Measurements from ENCODE around the gene SELENOH.

Gene SELENOH

GRCh38 chr11:57728829-57729228, 12.5 kb upstream of the SELENOH start:
- H3K36me3 Mint-ChIP-seq (ENCODE audit: low read depth): peaks cover 27% of the 10 kb centered on the region
- H3K4me1 Mint-ChIP-seq (ENCODE audit: low read depth): peaks cover 20% of the 10 kb centered on the region
- H3K9me3 Mint-ChIP-seq: no peaks in the 10 kb centered on the region
- H3K27ac Mint-ChIP-seq: peak overlapping the region; percentile 41
- no peaks in the 10 kb centered on the region for H3K27me3 Mint-ChIP-seq
- no peak overlapping the region for H3K4me3 Mint-ChIP-seq

- Mint-ChIP-seq H3K27ac (no peak overlapping the region), H3K9me3 (no peaks in the 10 kb centered on the region), H3K4me3 (no peak overlapping the region), H3K27me3 (no peaks in the 10 kb centered on the region), H3K36me3 (ENCODE audit: low read depth) (peaks cover 27% of the 10 kb centered on the region), H3K4me1 (ENCODE audit: low read depth) (peaks cover 20% of the 10 kb centered on the region)
Measured at GRCh38 chr11:57729479-57729878, 11.8 kb upstream of the SELENOH start.

- Mint-ChIP-seq H3K27me3 (no peaks in the 10 kb centered on the region), H3K4me3 (no peak overlapping the region), H3K9me3 (no peaks in the 10 kb centered on the region), H3K27ac (no peak overlapping the region), H3K4me1 (ENCODE audit: low read depth) (peaks cover 18% of the 10 kb centered on the region), H3K36me3 (ENCODE audit: low read depth) (peaks cover 34% of the 10 kb centered on the region)
Measured at GRCh38 chr11:57732661-57733060, 8.6 kb upstream of the SELENOH start.

- Mint-ChIP-seq H3K4me1 (ENCODE audit: low read depth) (peaks cover 9% of the 10 kb centered on the region), H3K36me3 (ENCODE audit: low read depth) (peaks cover 36% of the 10 kb centered on the region), H3K9me3 (no peaks in the 10 kb centered on the region), H3K27me3 (no peaks in the 10 kb centered on the region), H3K4me3 (no peak overlapping the region), H3K27ac (peak overlapping the region; percentile 62)
Measured at GRCh38 chr11:57735619-57736298, 5.5 kb upstream of the SELENOH start.

- Mint-ChIP-seq H3K27ac (peak overlapping the region; percentile 99), H3K27me3 (no peaks in the 10 kb centered on the region), H3K4me1 (ENCODE audit: low read depth) (peaks cover 54% of the 10 kb centered on the region), H3K36me3 (ENCODE audit: low read depth) (peaks cover 58% of the 10 kb centered on the region), H3K9me3 (no peaks in the 10 kb centered on the region), H3K4me3 (peak overlapping the region; percentile 97)
Measured at GRCh38 chr11:57742087-57742452, 779 bp downstream of the SELENOH start.

- peaks cover 41% of the 10 kb centered on the region for H3K36me3 Mint-ChIP-seq (ENCODE audit: low read depth)
Measured at GRCh38 chr11:57744357-57744756, 3.1 kb downstream of the SELENOH start.

GRCh38 chr11:57745206-57745605, 3.9 kb downstream of the SELENOH start:
- no peak overlapping the region for H3K4me3 Mint-ChIP-seq
- no peaks in the 10 kb centered on the region for H3K27me3 Mint-ChIP-seq
- H3K4me1 Mint-ChIP-seq (ENCODE audit: low read depth): peaks cover 62% of the 10 kb centered on the region
- peaks cover 36% of the 10 kb centered on the region for H3K36me3 Mint-ChIP-seq (ENCODE audit: low read depth)
- no peaks in the 10 kb centered on the region for H3K9me3 Mint-ChIP-seq
- H3K27ac Mint-ChIP-seq: peak overlapping the region; percentile 46

More at GRCh38 chr11:57744357-57744756, 3.1 kb downstream of the SELENOH start:
- Mint-ChIP-seq H3K4me3 (peak overlapping the region; percentile 51), H3K27ac (peak overlapping the region; percentile 79), H3K27me3 (no peaks in the 10 kb centered on the region), H3K9me3 (no peaks in the 10 kb centered on the region), H3K4me1 (ENCODE audit: low read depth) (peaks cover 62% of the 10 kb centered on the region)

- no peaks in the 10 kb centered on the region for H3K27me3 Mint-ChIP-seq
- H3K36me3 Mint-ChIP-seq (ENCODE audit: low read depth): peaks cover 34% of the 10 kb centered on the region
- peak overlapping the region; percentile 38 for H3K27ac Mint-ChIP-seq
- H3K4me3 Mint-ChIP-seq: no peak overlapping the region
- peaks cover 56% of the 10 kb centered on the region for H3K4me1 Mint-ChIP-seq (ENCODE audit: low read depth)
- no peaks in the 10 kb centered on the region for H3K9me3 Mint-ChIP-seq
Measured at GRCh38 chr11:57746920-57747319, 5.6 kb downstream of the SELENOH start.

- H3K36me3 Mint-ChIP-seq (ENCODE audit: low read depth): no peaks in the 10 kb centered on the region
- H3K27ac Mint-ChIP-seq: peak overlapping the region; percentile 12
- H3K27me3 Mint-ChIP-seq: no peaks in the 10 kb centered on the region
- peaks cover 22% of the 10 kb centered on the region for H3K4me1 Mint-ChIP-seq (ENCODE audit: low read depth)
- no peaks in the 10 kb centered on the region for H3K9me3 Mint-ChIP-seq
- H3K4me3 Mint-ChIP-seq: no peak overlapping the region
Measured at GRCh38 chr11:57751176-57751575, 9.9 kb downstream of the SELENOH start.

GRCh38 chr11:57751676-57752253, 10.5 kb downstream of the SELENOH start, which contains the start of gene BTBD18:
TSS of gene BTBD18 (minus strand) at chr11:57751819. CDS start at chr11:57751188, 631 bp downstream.
- Mint-ChIP-seq H3K36me3 (ENCODE audit: low read depth) (no peaks in the 10 kb centered on the region), H3K9me3 (no peaks in the 10 kb centered on the region), H3K4me3 (no peak within 1 kb of the TSS), H3K27me3 (no peaks in the 10 kb centered on the region), H3K27ac (peak within 1 kb of the TSS; percentile 16), H3K4me1 (ENCODE audit: low read depth) (peaks cover 16% of the 10 kb centered on the region)

GRCh38 chr11:57752954-57753353, 11.7 kb downstream of the SELENOH start:
- H3K27ac Mint-ChIP-seq: no peak overlapping the region
- no peaks in the 10 kb centered on the region for H3K9me3 Mint-ChIP-seq
- H3K4me3 Mint-ChIP-seq: no peak overlapping the region
- no peaks in the 10 kb centered on the region for H3K27me3 Mint-ChIP-seq
- peaks cover 9% of the 10 kb centered on the region for H3K4me1 Mint-ChIP-seq (ENCODE audit: low read depth)
- H3K36me3 Mint-ChIP-seq (ENCODE audit: low read depth): no peaks in the 10 kb centered on the region

- H3K4me3 Mint-ChIP-seq: no peak overlapping the region
- H3K9me3 Mint-ChIP-seq: no peaks in the 10 kb centered on the region
- H3K36me3 Mint-ChIP-seq (ENCODE audit: low read depth): no peaks in the 10 kb centered on the region
- no peaks in the 10 kb centered on the region for H3K27me3 Mint-ChIP-seq
- no peak overlapping the region for H3K27ac Mint-ChIP-seq
- peaks cover 22% of the 10 kb centered on the region for H3K4me1 Mint-ChIP-seq (ENCODE audit: low read depth)
Measured at GRCh38 chr11:57758174-57758573, 16.9 kb downstream of the SELENOH start.

GRCh38 chr11:57761301-57762234, 20.3 kb downstream of the SELENOH start, which contains the start of gene CTNND1:
TSS of gene CTNND1 (plus strand) at chr11:57761802. CDS start at chr11:57791479, 29,677 bp downstream.
- Mint-ChIP-seq H3K27ac (peak within 1 kb of the TSS; percentile 5), H3K36me3 (ENCODE audit: low read depth) (no peaks in the 10 kb centered on the region), H3K9me3 (no peaks in the 10 kb centered on the region), H3K4me3 (peak within 1 kb of the TSS; percentile 80), H3K4me1 (ENCODE audit: low read depth) (peaks cover 37% of the 10 kb centered on the region), H3K27me3 (no peaks in the 10 kb centered on the region)

GRCh38 chr11:57762235-57762861, 21.1 kb downstream of the SELENOH start:
- H3K4me3 Mint-ChIP-seq: peak overlapping the region; percentile 80
- H3K27ac Mint-ChIP-seq: no peak overlapping the region
- no peaks in the 10 kb centered on the region for H3K9me3 Mint-ChIP-seq
- H3K27me3 Mint-ChIP-seq: no peaks in the 10 kb centered on the region
- H3K4me1 Mint-ChIP-seq (ENCODE audit: low read depth): peaks cover 37% of the 10 kb centered on the region
- H3K36me3 Mint-ChIP-seq (ENCODE audit: low read depth): no peaks in the 10 kb centered on the region

All from stimulated activated naive CD8-positive, alpha-beta T cell treated with anti-CD3 and anti-CD28 coated beads, Interleukin-15, Interleukin-2, amounts not matched to agents 100 ng/mL and 50 ng/mL, for 24 hours (primary cell).